H9 (cell line): ENCODE measurements around the gene TSC1. TPM values are rescaled to one million over a fixed set of nuclear protein-coding genes. Genes with fewer than 3 reads are reported as not detected.
"Not testable (repeated sequence)": the region's sequence is repeated elsewhere in the genome, so short reads cannot be mapped to it uniquely, and the experiment has no call there.

ENCODE experiments used
- DNase-seq: peaks from one replicate; pipeline ENCODE4 v3.0.0-alpha.2; 2017
- H2AFZ ChIP-seq: one replicate; pipeline ENCODE4 v1.6.1; 2013; ENCODE audit warnings: mild to moderate bottlenecking, low read length, control low read depth, moderate library complexity
- H2AK5ac ChIP-seq: 2 replicates; pipeline ENCODE4 v1.6.1; 2013; ENCODE audit warnings: low read length, control low read depth, mixed read lengths; ENCODE audit not compliant: insufficient read length
- H2BK120ac ChIP-seq: one replicate; pipeline ENCODE4 v1.6.1; 2013; ENCODE audit warnings: low read depth, mild to moderate bottlenecking, low read length, control low read depth, inconsistent platforms; ENCODE audit not compliant: poor library complexity, severe bottlenecking
- H2BK12ac ChIP-seq: 2 replicates; pipeline ENCODE4 v1.6.1; 2013; ENCODE audit warnings: low read length, control low read depth, mixed read lengths, low read depth; ENCODE audit not compliant: insufficient read length
- H2BK15ac ChIP-seq: 2 replicates; pipeline ENCODE4 v1.6.1; 2013; ENCODE audit warnings: low read depth, low read length, control low read depth
- H2BK20ac ChIP-seq: one replicate; pipeline ENCODE4 v1.6.1; 2013; ENCODE audit warnings: low read depth, mild to moderate bottlenecking, low read length, control low read depth, inconsistent platforms; ENCODE audit not compliant: poor library complexity, severe bottlenecking
- H2BK5ac ChIP-seq: 2 replicates; pipeline ENCODE4 v1.6.1; 2013; ENCODE audit warnings: low read length, control low read depth, mixed read lengths; ENCODE audit not compliant: insufficient read length
- H3K14ac ChIP-seq: 2 replicates; pipeline ENCODE4 v1.6.1; 2013; ENCODE audit warnings: low read length, control low read depth; ENCODE audit not compliant: insufficient read depth
- H3K18ac ChIP-seq: 2 replicates; pipeline ENCODE4 v1.6.1; 2013; ENCODE audit warnings: low read depth, mild to moderate bottlenecking, mixed read lengths, low read length, control low read depth; ENCODE audit not compliant: insufficient read length
- H3K23ac ChIP-seq: 2 replicates; pipeline ENCODE4 v1.6.1; 2013; ENCODE audit warnings: low read length, control low read depth, mixed read lengths, low read depth; ENCODE audit not compliant: insufficient read length
- H3K23me2 ChIP-seq: 2 replicates; pipeline ENCODE4 v1.6.1; 2013; ENCODE audit warnings: low read depth, mild to moderate bottlenecking, mixed read lengths, low read length, control low read depth; ENCODE audit not compliant: insufficient read length, poor library complexity, severe bottlenecking
- H3K27ac ChIP-seq: 2 replicates; pipeline ENCODE4 v1.5.1; 2013; ENCODE audit warnings: low read length, control low read depth, mixed read lengths, low read depth; ENCODE audit not compliant: insufficient read length
- H3K27me3 ChIP-seq: 2 replicates; pipeline ENCODE4 v1.6.1; 2013; ENCODE audit warnings: low read length, control low read depth, inconsistent platforms; ENCODE audit not compliant: insufficient read depth
- H3K4ac ChIP-seq: 2 replicates; pipeline ENCODE4 v1.6.1; 2013; ENCODE audit warnings: low read depth, mild to moderate bottlenecking, control low read depth, inconsistent platforms, low read length, moderate library complexity
- H3K4me1 ChIP-seq: 2 replicates; pipeline ENCODE4 v1.6.1; 2013; ENCODE audit warnings: low read length, control low read depth, inconsistent platforms; ENCODE audit not compliant: insufficient read depth
- H3K4me2 ChIP-seq: 2 replicates; pipeline ENCODE4 v1.6.1; 2013; ENCODE audit warnings: low read length, control low read depth, mixed read lengths; ENCODE audit not compliant: insufficient read length, insufficient read depth
- H3K56ac ChIP-seq: 2 replicates; pipeline ENCODE4 v1.6.1; 2013; ENCODE audit warnings: low read depth, mild to moderate bottlenecking, mixed read lengths, low read length, control low read depth; ENCODE audit not compliant: insufficient read length
- H3K79me1 ChIP-seq: 2 replicates; pipeline ENCODE4 v1.6.1; 2013; ENCODE audit warnings: low read depth, mild to moderate bottlenecking, moderate library complexity, low read length, control low read depth, inconsistent platforms; ENCODE audit not compliant: insufficient read depth, poor library complexity, severe bottlenecking
- H3K79me2 ChIP-seq: 2 replicates; pipeline ENCODE4 v1.6.1; 2013; ENCODE audit warnings: low read length, control low read depth, inconsistent platforms; ENCODE audit not compliant: insufficient read depth
- H3K9ac ChIP-seq: 2 replicates; pipeline ENCODE4 v1.6.1; 2013; ENCODE audit warnings: low read length, control low read depth, mixed read lengths; ENCODE audit not compliant: insufficient read length; ENCODE audit errors: extremely low read depth
- H3K9me3 ChIP-seq: one replicate; pipeline ENCODE4 v1.6.1; 2013; ENCODE audit warnings: low read depth, low read length, inconsistent platforms; ENCODE audit not compliant: control insufficient read depth
- H3T11ph ChIP-seq: one replicate; pipeline ENCODE4 v1.6.1; 2013; ENCODE audit warnings: mild to moderate bottlenecking, low read length, control low read depth, inconsistent platforms
- H4K20me1 ChIP-seq: one replicate; pipeline ENCODE4 v1.6.1; 2013; ENCODE audit not compliant: control insufficient read depth, insufficient read length, insufficient read depth
- H4K5ac ChIP-seq: 2 replicates; pipeline ENCODE4 v1.6.1; 2013; ENCODE audit warnings: low read depth, mild to moderate bottlenecking, mixed read lengths, low read length, control low read depth; ENCODE audit not compliant: insufficient read length
- H4K8ac ChIP-seq: replicated peaks from 2 replicates; pipeline ENCODE4 v1.6.1; 2013; ENCODE audit warnings: low read length, control low read depth, mixed read lengths, low read depth; ENCODE audit not compliant: insufficient read length
- H4K91ac ChIP-seq: 2 replicates; pipeline ENCODE4 v1.6.1; 2013; ENCODE audit warnings: low read depth, mild to moderate bottlenecking, moderate library complexity, mixed read lengths, low read length, control low read depth; ENCODE audit not compliant: insufficient read length
- H3K27ac Mint-ChIP-seq, 3 experiments: 2 replicates in 2 of 3; 3 replicates in 1 of 3; pipeline ENCODE4 v1.8.0; 2020 to 2021; ENCODE audit warnings: mixed read lengths in 3 of 3, mild to moderate bottlenecking in 1 of 3, moderate library complexity in 1 of 3
- H3K27me3 Mint-ChIP-seq: 2 replicates; pipeline ENCODE4 v1.8.0; 2021; ENCODE audit warnings: low read depth, mild to moderate bottlenecking, moderate library complexity, mixed read lengths
- H3K36me3 Mint-ChIP-seq, 3 experiments: 2 replicates in 2 of 3; 3 replicates in 1 of 3; pipeline ENCODE4 v1.8.0; 2020 to 2021; ENCODE audit warnings: low read depth in 3 of 3, mixed read lengths in 3 of 3; ENCODE audit not compliant: insufficient read depth in 1 of 3
- H3K4me1 Mint-ChIP-seq, 2 experiments: 2 replicates each; pipeline ENCODE4 v1.8.0; 2020; ENCODE audit warnings: mixed read lengths in 2 of 2
- H3K4me3 Mint-ChIP-seq, 2 experiments: 2 replicates in 1 of 2; 3 replicates in 1 of 2; pipeline ENCODE4 v1.8.0; 2020 to 2021; ENCODE audit warnings: mild to moderate bottlenecking in 2 of 2, mixed read lengths in 2 of 2, moderate library complexity in 1 of 2
- H3K9me3 Mint-ChIP-seq, 2 experiments: 2 replicates in 1 of 2; 3 replicates in 1 of 2; pipeline ENCODE4 v1.8.0; 2020; ENCODE audit warnings: mild to moderate bottlenecking in 2 of 2, mixed read lengths in 2 of 2, moderate library complexity in 1 of 2
- CTCF ChIP-seq: fragments of 200-600 bp; sonication (generic); conservative IDR thresholded peaks from 3 replicates; pipeline ENCODE4 v1.8.0; 2021; ENCODE audit warnings: antibody characterized with exemption, mild to moderate bottlenecking
- WGBS: extraction: QIAGEN DNeasy Blood & Tissue Kit; methylation state at CpG from one replicate; pipeline ENCODE4 v1.1.7; 2013; ENCODE audit warnings: missing lambda C conversion rate, low lambda C conversion rate, mixed read lengths; ENCODE audit not compliant: insufficient read length; ENCODE audit errors: extremely low coverage; 5-methylcytosine and 5-hydroxymethylcytosine counted together
- total RNA-seq: library from RNA; stranded (reverse); gene quantifications from 2 replicates; pipeline ENCODE4 v1.2.1, GENCODE V29; 2021

Gene TSC1
- total RNA-seq, 1 experiment from 2014 or later, result 32.7 TPM

- H3K36me3 Mint-ChIP-seq, result no peaks in the 10 kb centered on the region
- no peak for DNase-seq
Observed at GRCh38 chr9:132990781-132991180, 46.4 kb upstream of the TSC1 start.

DNA sequence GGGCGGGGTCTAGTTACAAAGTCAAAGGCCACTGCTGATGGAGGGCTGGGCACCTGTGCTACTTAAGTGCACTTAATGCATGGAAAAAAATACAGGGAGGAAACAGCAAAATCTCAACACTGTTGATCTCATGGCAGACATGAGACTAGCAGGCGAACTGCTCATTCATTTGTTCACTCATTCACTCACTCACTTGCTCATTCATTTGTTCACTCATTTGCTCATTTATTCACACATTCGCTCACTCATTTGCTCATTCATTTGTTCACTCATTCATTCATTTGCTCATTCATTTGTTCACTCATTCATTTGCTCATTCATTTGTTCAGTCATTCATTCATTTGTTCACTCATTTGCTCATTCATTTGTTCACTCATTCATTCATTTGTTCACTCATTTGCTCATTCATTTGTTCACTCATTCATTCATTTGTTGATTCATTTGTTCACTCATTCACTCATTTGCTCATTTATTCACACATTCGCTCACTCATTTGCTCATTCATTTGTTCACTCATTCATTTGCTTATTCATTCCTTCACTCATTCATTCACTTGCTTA is 45.7 kb upstream of the TSC1 start:
- H4K5ac ChIP-seq, H3K9ac ChIP-seq, H3K4me3 Mint-ChIP-seq: not testable (repeated sequence)

More at GRCh38 chr9:132990781-132991180, 46.4 kb upstream of the TSC1 start:
- no peak overlapping the region for H3K4me3 Mint-ChIP-seq
- no peak overlapping the region for H3K4me2 ChIP-seq
- no CpG with 5 or more reads among the region's 14 CpGs for WGBS
- H4K8ac ChIP-seq, result no peak overlapping the region
- peaks cover 61% of the 10 kb centered on the region for H3K27me3 Mint-ChIP-seq
- no peaks in the 10 kb centered on the region for H3K79me1 ChIP-seq
- no peak overlapping the region for H3K23ac ChIP-seq
- H2BK120ac ChIP-seq, result no peak overlapping the region
- H2AFZ ChIP-seq, result no peak overlapping the region
- no peaks in the 10 kb centered on the region for H3K79me2 ChIP-seq
- no peak overlapping the region for H3T11ph ChIP-seq
- H3K23me2 ChIP-seq, result no peaks in the 10 kb centered on the region
- H3K4me1 Mint-ChIP-seq, result peaks cover 14 to 21% of the 10 kb centered on the region in 2 experiments
- H2BK20ac ChIP-seq, result no peak overlapping the region
- no peak overlapping the region for H4K5ac ChIP-seq
- H3K4me1 ChIP-seq, result peaks cover 3% of the 10 kb centered on the region; the same call in 1 of the 2 replicates
- H2BK12ac ChIP-seq, result no peak overlapping the region
- H3K9me3 Mint-ChIP-seq, result peaks cover 0 to 6% of the 10 kb centered on the region in 2 experiments; a peak in 3 of 5 replicates
- no peak overlapping the region for H3K56ac ChIP-seq
- no peak overlapping the region for H2BK5ac ChIP-seq
- H3K9ac ChIP-seq, result no peak overlapping the region
- no peak overlapping the region for H3K4ac ChIP-seq
- H2AK5ac ChIP-seq, result no peak overlapping the region
- H3K18ac ChIP-seq, result no peak overlapping the region
- no peak overlapping the region for H2BK15ac ChIP-seq
- H3K27ac ChIP-seq, result no peak overlapping the region
- no peaks in the 10 kb centered on the region for H4K20me1 ChIP-seq
- no peak overlapping the region; the same call in 1 of the 2 replicates for H3K14ac ChIP-seq
- H3K27ac Mint-ChIP-seq, result no peak overlapping the region
- no peak for TF ChIP-seq CTCF
- H3K9me3 ChIP-seq, result no peaks in the 10 kb centered on the region
- H3K27me3 ChIP-seq, result no peaks in the 10 kb centered on the region
- H4K91ac ChIP-seq, result no peak overlapping the region

More for the DNA sequence above, 45.7 kb upstream of the TSC1 start:
- not testable (repeated sequence) for H3K23ac ChIP-seq, H4K8ac ChIP-seq, H3K36me3 Mint-ChIP-seq, H3K14ac ChIP-seq, H2BK120ac ChIP-seq, H3K4me2 ChIP-seq, H3K27me3 ChIP-seq, H3K27ac Mint-ChIP-seq, H3K56ac ChIP-seq, H3K79me1 ChIP-seq, H2AK5ac ChIP-seq, H3T11ph ChIP-seq, H3K4ac ChIP-seq, H4K20me1 ChIP-seq, H2BK15ac ChIP-seq, H3K4me1 ChIP-seq, H2BK12ac ChIP-seq, H3K27ac ChIP-seq, H2AFZ ChIP-seq, H3K79me2 ChIP-seq, H4K91ac ChIP-seq, H2BK5ac ChIP-seq, H2BK20ac ChIP-seq, DNase-seq, H3K9me3 ChIP-seq, H3K18ac ChIP-seq, H3K9me3 Mint-ChIP-seq, H3K23me2 ChIP-seq
- WGBS, result no CpG with 5 or more reads among the region's 4 CpGs
- Mint-ChIP-seq H3K4me1 (peaks cover 12 to 19% of the 10 kb centered on the region in 2 experiments), H3K27me3 (peaks cover 61% of the 10 kb centered on the region)
